Spleen (tissue), 13 donors: ENCODE results near the gene OR6N1. TPM values are rescaled to one million over a fixed set of nuclear protein-coding genes. Genes with fewer than 3 reads are reported as not detected.
A peak's percentile ranks its signal among the peaks of the same experiment; 100 is the strongest.

ENCODE experiments used
- DNase-seq: peaks from one replicate; pipeline ENCODE4 v3.0.0-alpha.2; 2020
- H3K27ac ChIP-seq, 8 donors: fragments of 200-600 bp; sonication (generic) in 7 of 8; 1 replicate in 4 of 8; 2 replicates in 4 of 8; pipeline versions ENCODE4 v1.5.0 to v1.8.0; 2016 to 2021; ENCODE audit warnings: inconsistent platforms in 4 of 8, mild to moderate bottlenecking in 4 of 8, moderate library complexity in 1 of 8
- H3K27me3 ChIP-seq, 7 donors: fragments of 200-600 bp; sonication (generic) in 6 of 7; replicated peaks in 1 of 7; 1 replicate in 4 of 7; 2 replicates in 3 of 7; pipeline versions ENCODE4 v1.5.0 to v1.8.0; 2016 to 2021; ENCODE audit warnings: inconsistent platforms in 3 of 7, mild to moderate bottlenecking in 1 of 7
- H3K36me3 ChIP-seq, 6 donors: fragments of 200-600 bp; sonication (generic) in 5 of 6; 1 replicate in 4 of 6; 2 replicates in 2 of 6; pipeline versions ENCODE4 v1.5.0 to v1.8.0; 2016 to 2021; ENCODE audit warnings: inconsistent platforms in 2 of 6
- H3K4me1 ChIP-seq, 6 donors: fragments of 200-600 bp; sonication (generic) in 5 of 6; 1 replicate in 3 of 6; 2 replicates in 3 of 6; pipeline versions ENCODE4 v1.5.0 to v1.8.0; 2016 to 2021; ENCODE audit warnings: inconsistent platforms in 3 of 6
- H3K4me3 ChIP-seq, 8 donors: fragments of 200-600 bp; sonication (generic) in 7 of 8; 1 replicate in 4 of 8; 2 replicates in 4 of 8; pipeline versions ENCODE4 v1.5.0 to v1.8.0; 2016 to 2021; ENCODE audit warnings: inconsistent platforms in 4 of 8, mild to moderate bottlenecking in 4 of 8, moderate library complexity in 2 of 8
- H3K9me3 ChIP-seq, 8 donors: fragments of 200-600 bp; sonication (generic) in 7 of 8; 1 replicate in 4 of 8; 2 replicates in 4 of 8; pipeline versions ENCODE4 v1.5.0 to v1.8.0; 2016 to 2021; ENCODE audit warnings: inconsistent platforms in 4 of 8
- POLR2A ChIP-seq, 3 donors: fragments of 450-650 bp; IDR thresholded peaks; one replicate each; pipeline ENCODE4 v1.5.1; 2017; ENCODE audit warnings: antibody characterized with exemption in 3 of 3, mild to moderate bottlenecking in 1 of 3
- POLR2AphosphoS5 ChIP-seq, 3 donors: sonication (generic); formaldehyde crosslinking; IDR thresholded peaks; one replicate each; pipeline ENCODE4 v1.5.1; 2017; ENCODE audit warnings: antibody characterized with exemption in 3 of 3
- WGBS, 5 donors: extraction: QIAGEN DNeasy Blood & Tissue Kit in 3 of 5; methylation state at CpG; one replicate each; pipeline versions ENCODE4 v1.1.5 to v1.1.7; 2013 to 2018; 5-methylcytosine and 5-hydroxymethylcytosine counted together
- intact Hi-C: fragments of 100-400 bp; cut with DNase I; formaldehyde crosslinking; loops from one replicate; pipeline ENCODE4 v1.15.0; 2023; ENCODE audit warnings: low total_unique reads
- long read RNA-seq, 2 donors: transcript quantifications; one replicate each; lab custom pipeline, GENCODE V29; 2026
- polyA plus RNA-seq, 3 donors: library from polyadenylated mRNA; stranded (reverse); fragments of 200-250 nt; gene quantifications; one replicate each; pipeline ENCODE4 v1.2.1, GENCODE V29; 2013
- total RNA-seq, 7 donors: library from RNA; depleted of rRNA in 3 of 7; stranded (reverse); fragments of >200 nt in 3 of 7; fragmentation: NEBNext Ultra II Directional in 4 of 7; extraction: Animal tissue kit (Norgen Biotek cat#: 25700) in 4 of 7; gene quantifications; one replicate each; pipeline versions ENCODE4 v1.1.0 to v1.2.1, GENCODE V29; 2016 to 2021
- TF ChIP-seq, protein P1 (sequence below), 11 experiments: fragments of 200-600 bp in 7 of 11; fragments of 450-650 bp in 4 of 11; sonication (generic) in 4 of 11; IDR thresholded peaks in 8 of 11; conservative IDR thresholded peaks in 3 of 11; 1 replicate in 7 of 11; 2 replicates in 4 of 11; pipeline versions ENCODE4 v1.4.0 to v1.8.0; 2016 to 2021; ENCODE audit warnings: antibody characterized with exemption in 11 of 11, inconsistent platforms in 4 of 11, mild to moderate bottlenecking in 1 of 11
- donor health status: healthy with polysubstance abuse.
- donor health status: DM: no; HTN: no; CAD: no; lungs with moderate emphysema.
- donor health status: DM: no; HTN: no; CAD: no.
- donor health status: Bipolar disorder and iron deficiency.
- donor health status: healthy.
- donor health status: DM: no; HTN: no; CAD: no.
- donor health status: DM: yes; HTN: yes; CAD: no.

OR6N1 gene
- under 1 TPM in 2 of 7 donors, not detected in 5; 0.77 to 0.84 TPM for total RNA-seq
- under 1 TPM in 1 of 3 donors, not detected in 2; 0.10 TPM for polyA plus RNA-seq
- long read RNA-seq, donor 1 = 0 reads
- long read RNA-seq, donor 2 = 0 reads

DNA sequence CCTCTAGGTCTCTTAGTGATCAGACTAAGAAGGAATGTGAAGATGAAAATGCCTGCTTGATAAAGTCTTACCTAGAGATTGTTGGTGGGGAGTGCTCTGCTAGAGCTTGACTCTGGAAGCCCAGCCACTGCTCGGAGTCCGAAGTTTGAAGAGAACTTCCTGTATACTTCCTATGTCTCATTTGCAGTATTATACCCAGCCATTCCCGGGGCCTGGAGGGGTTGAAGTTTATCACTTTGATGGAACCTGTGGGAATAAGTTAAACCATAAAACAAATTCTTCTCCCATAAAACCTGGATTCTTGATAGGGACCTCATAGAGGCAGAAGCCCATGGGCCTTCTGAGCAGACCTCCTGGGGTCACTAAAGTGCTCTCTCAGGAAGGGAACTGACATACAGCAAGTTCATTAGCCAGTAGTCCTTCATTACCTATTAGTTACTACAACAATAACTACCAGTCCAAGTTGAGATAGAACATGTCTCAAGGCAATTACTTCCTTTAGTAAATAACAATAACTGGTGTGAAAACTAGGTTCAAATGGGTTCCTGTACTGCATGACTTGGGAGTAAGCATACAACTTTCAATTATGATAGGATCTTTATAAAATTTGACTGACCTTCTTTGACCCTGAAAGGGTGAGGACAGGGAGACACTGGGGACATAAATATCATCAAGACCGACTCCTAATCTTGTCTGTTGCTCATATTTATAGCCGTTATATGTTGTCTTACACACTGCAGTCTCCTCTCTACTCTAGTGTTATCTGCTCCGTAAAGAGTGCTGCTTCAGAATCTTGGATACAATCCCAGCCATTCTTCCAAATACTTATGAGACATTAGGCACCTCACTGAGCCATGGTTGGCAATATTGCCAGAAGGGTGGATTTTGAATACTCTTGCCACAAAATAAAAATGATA, at the start of gene OR6N1:
OR6N1 (minus strand) TSS at position 246 of the 917 bp plus-strand sequence. CDS start 5,513 bp downstream, outside the sequence.
- intact Hi-C loops = no loop called here
- H3K27me3 ChIP-seq = no peaks in the 10 kb centered on the region
- H3K36me3 ChIP-seq = no peaks in the 10 kb centered on the region
- no peak for DNase-seq
- no peak for TF ChIP-seq POLR2A (IDR thresholded peaks at IDR 0.05)
- TF ChIP-seq POLR2AphosphoS5 (IDR thresholded peaks at IDR 0.05) = no peak
- TF ChIP-seq, protein P1, sequence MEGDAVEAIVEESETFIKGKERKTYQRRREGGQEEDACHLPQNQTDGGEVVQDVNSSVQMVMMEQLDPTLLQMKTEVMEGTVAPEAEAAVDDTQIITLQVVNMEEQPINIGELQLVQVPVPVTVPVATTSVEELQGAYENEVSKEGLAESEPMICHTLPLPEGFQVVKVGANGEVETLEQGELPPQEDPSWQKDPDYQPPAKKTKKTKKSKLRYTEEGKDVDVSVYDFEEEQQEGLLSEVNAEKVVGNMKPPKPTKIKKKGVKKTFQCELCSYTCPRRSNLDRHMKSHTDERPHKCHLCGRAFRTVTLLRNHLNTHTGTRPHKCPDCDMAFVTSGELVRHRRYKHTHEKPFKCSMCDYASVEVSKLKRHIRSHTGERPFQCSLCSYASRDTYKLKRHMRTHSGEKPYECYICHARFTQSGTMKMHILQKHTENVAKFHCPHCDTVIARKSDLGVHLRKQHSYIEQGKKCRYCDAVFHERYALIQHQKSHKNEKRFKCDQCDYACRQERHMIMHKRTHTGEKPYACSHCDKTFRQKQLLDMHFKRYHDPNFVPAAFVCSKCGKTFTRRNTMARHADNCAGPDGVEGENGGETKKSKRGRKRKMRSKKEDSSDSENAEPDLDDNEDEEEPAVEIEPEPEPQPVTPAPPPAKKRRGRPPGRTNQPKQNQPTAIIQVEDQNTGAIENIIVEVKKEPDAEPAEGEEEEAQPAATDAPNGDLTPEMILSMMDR (IDR thresholded peaks at IDR 0.05 in 8 of 11, conservative IDR thresholded peaks at IDR 0.05 in 3 of 11) = no peak
- no peaks in the 10 kb centered on the region for H3K4me1 ChIP-seq
- no peak within 1 kb of the TSS for H3K27ac ChIP-seq
- H3K4me3 ChIP-seq = no peak within 1 kb of the TSS
- 61 to 83% (median 71%) methylated on average over 6 of the region's 6 CpGs for WGBS, 5 donors
- no peaks in the 10 kb centered on the region for H3K9me3 ChIP-seq

DNA sequence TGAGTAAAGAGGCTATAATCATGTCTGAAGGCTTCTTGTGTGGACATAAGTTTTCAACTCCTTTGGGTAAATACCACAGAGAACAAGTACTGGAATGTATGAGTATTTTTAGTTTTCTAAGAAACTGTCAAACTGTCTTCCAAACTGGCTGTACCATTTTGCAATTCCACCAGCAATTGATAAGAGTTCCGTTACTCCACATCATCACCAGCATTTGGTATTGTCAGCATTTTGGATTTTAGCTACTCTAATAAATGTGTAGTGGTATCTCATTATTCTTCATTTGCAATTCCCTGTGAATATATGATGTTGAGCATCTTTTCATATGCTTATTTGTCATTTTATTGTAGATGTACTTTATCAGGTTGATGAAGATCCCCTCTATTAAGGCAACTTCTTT, 49.7 kb upstream of the OR6N1 start:
- Histone ChIP-seq H3K27ac (no peak overlapping the region), H3K27me3 (no peaks in the 10 kb centered on the region), H3K9me3 (no peaks in the 10 kb centered on the region), H3K4me3 (no peak overlapping the region), H3K36me3 (no peaks in the 10 kb centered on the region), H3K4me1 (peaks cover 5 to 40% (median 23%) of the 10 kb centered on the region in 6 donors)
- no peak for DNase-seq
- intact Hi-C loops = no loop called here
- 90 to 98% (median 93%) methylated on average over 1 of the region's 1 CpG for WGBS, 5 donors
- TF ChIP-seq, protein P1 (IDR thresholded peaks at IDR 0.05 in 8 of 11, conservative IDR thresholded peaks at IDR 0.05 in 3 of 11) = no peak
- TF ChIP-seq POLR2AphosphoS5 (IDR thresholded peaks at IDR 0.05) (no peak), POLR2A (IDR thresholded peaks at IDR 0.05) (no peak)

DNA sequence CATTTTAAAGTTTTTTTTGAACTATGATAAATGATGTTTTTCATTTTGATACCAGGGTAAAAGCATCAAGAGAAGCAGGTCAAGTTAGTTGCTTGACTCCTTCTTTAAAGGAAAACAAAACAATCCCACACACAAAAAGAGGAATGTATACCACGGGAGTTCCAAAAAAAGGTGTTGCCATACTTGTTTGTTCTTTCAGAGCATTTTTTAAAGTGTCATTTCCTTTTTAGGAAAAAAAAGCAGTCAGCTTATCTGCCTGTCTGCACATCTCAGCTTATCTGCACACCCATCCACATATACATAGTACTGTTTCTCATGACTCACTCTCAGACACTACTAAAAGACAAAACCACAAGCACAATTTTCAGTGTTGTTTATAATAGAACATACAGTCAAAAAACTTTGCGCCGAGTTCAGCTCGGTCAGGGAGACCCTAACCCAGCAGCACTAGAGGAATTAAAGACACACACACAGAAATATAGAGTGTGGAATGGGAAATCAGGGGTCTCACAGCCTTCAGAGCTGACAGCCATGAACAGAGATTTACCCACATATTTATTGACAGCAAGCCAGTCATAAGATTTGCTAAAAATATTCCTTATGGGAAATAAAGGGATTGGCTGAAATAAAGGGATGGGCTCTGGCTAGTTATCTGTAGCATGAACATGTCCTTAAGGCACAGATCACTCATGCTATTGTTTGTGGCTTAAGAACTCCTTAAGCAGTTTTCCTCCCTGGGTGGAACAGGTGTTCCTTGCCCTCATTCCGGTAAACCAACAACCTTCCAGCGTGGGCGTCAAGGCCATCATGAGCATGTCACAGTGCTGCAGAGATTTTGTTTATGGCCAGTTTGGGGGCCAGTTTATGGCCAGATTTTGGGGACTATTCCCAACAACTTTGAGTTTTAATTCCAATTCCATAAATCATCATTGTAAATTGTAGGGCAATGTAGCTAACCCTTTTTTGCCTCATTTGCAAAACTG, 47.8 kb upstream of the OR6N1 start:
- no peaks in the 10 kb centered on the region for H3K27me3 ChIP-seq
- no peaks in the 10 kb centered on the region for H3K36me3 ChIP-seq
- no peaks in the 10 kb centered on the region for H3K9me3 ChIP-seq
- intact Hi-C loops = no loop called here
- peak overlapping the region in 1 of 8 donors; percentile 26 for H3K4me3 ChIP-seq
- 47 to 49% (median 48%) methylated on average over 7 of the region's 7 CpGs for WGBS, 5 donors
- TF ChIP-seq, protein P1 (IDR thresholded peaks at IDR 0.05 in 8 of 11, conservative IDR thresholded peaks at IDR 0.05 in 3 of 11) = no peak
- no peak for TF ChIP-seq POLR2A (IDR thresholded peaks at IDR 0.05)
- no peak for TF ChIP-seq POLR2AphosphoS5 (IDR thresholded peaks at IDR 0.05)
- peak overlapping the region in 7 of 8 donors; percentile 73 to 89 (median 79) for H3K27ac ChIP-seq
- no peak for DNase-seq
- H3K4me1 ChIP-seq = peaks cover 5 to 40% (median 23%) of the 10 kb centered on the region in 6 donors
